CD4-positive, alpha-beta T cell (primary cell): ENCODE results near the gene FBXO36. TPM values are rescaled to one million over a fixed set of nuclear protein-coding genes. Genes with fewer than 3 reads are reported as not detected.

Experiments used
- ATAC-seq: fragments of 200-7000 bp; cut with Tn5 transposase; one replicate; pipeline ENCODE4 v1.10.0; 2022; ENCODE audit warnings: mild to moderate bottlenecking; ENCODE audit not compliant: poor library complexity
- CTCF ChIA-PET: fragments of 350-600 bp; sonication (Branson Sonifier 250); formaldehyde crosslinking; loops from one replicate; lab custom pipeline; 2021; ENCODE audit warnings: antibody characterized with exemption, inconsistent platforms; lab: Charles Lee
- POLR2A ChIA-PET: fragments of 350-600 bp; sonication (Branson Sonifier 250); formaldehyde crosslinking; loops from one replicate; lab custom pipeline; 2021; ENCODE audit warnings: antibody characterized with exemption, inconsistent platforms; lab: Charles Lee
- DNase-seq, 14 experiments: peaks; one replicate each; pipeline ENCODE4 v3.0.0-alpha.2; 2013 to 2020; ENCODE audit warnings: mixed read lengths in 2 of 14
- H3K27ac ChIP-seq, 2 donors: one replicate each; pipeline versions ENCODE4 v1.5.1 to v1.7.0; 2013; ENCODE audit warnings: low read length in 2 of 2, low read depth in 1 of 2, mild to moderate bottlenecking in 1 of 2
- H3K27me3 ChIP-seq, 2 experiments: 1 replicate in 1 of 2; 2 replicates in 1 of 2; pipeline versions ENCODE4 v1.6.1 to v1.7.0; 2013; ENCODE audit warnings: low read length in 2 of 2, control low read depth in 1 of 2, mild to moderate bottlenecking in 1 of 2, moderate library complexity in 1 of 2; ENCODE audit not compliant: insufficient read depth in 2 of 2, control insufficient read depth in 1 of 2
- H3K36me3 ChIP-seq: one replicate; pipeline ENCODE4 v1.6.1; 2013; ENCODE audit warnings: low read length, control low read depth; ENCODE audit not compliant: insufficient read depth
- H3K4me1 ChIP-seq: one replicate; pipeline ENCODE4 v1.6.1; 2013; ENCODE audit warnings: low read length, control low read depth; ENCODE audit not compliant: insufficient read depth
- H3K4me3 ChIP-seq: one replicate; pipeline ENCODE4 v1.5.1; 2013; ENCODE audit warnings: mild to moderate bottlenecking, low read length, moderate library complexity
- H3K9me3 ChIP-seq, 2 experiments: 1 replicate in 1 of 2; 2 replicates in 1 of 2; pipeline versions ENCODE4 v1.6.1 to v1.7.0; 2013; ENCODE audit warnings: low read length in 2 of 2, mild to moderate bottlenecking in 2 of 2, control low read depth in 1 of 2, moderate library complexity in 1 of 2; ENCODE audit not compliant: control insufficient read depth in 1 of 2, insufficient read depth in 1 of 2
- H3K27ac Mint-ChIP-seq: one replicate; pipeline ENCODE4 v1.8.0; 2020; ENCODE audit warnings: mixed read lengths
- H3K27me3 Mint-ChIP-seq: one replicate; pipeline ENCODE4 v1.8.0; 2021; ENCODE audit warnings: mixed read lengths
- H3K36me3 Mint-ChIP-seq: one replicate; pipeline ENCODE4 v1.8.0; 2021; ENCODE audit warnings: low read depth, mixed read lengths
- H3K4me1 Mint-ChIP-seq: one replicate; pipeline ENCODE4 v1.8.0; 2021; ENCODE audit warnings: low read depth, mixed read lengths
- H3K4me3 Mint-ChIP-seq: one replicate; pipeline ENCODE4 v1.8.0; 2020; ENCODE audit warnings: mild to moderate bottlenecking, mixed read lengths
- H3K9me3 Mint-ChIP-seq: one replicate; pipeline ENCODE4 v1.8.0; 2020; ENCODE audit warnings: mixed read lengths
- CTCF ChIP-seq: fragments of 200-600 bp; IDR thresholded peaks from one replicate; pipeline ENCODE4 v1.8.0; 2022; ENCODE audit warnings: antibody characterized with exemption, mild to moderate bottlenecking
- intact Hi-C, 2 experiments: fragments of 100-400 bp; cut with DNase I in 1 of 2; cut with micrococcal nuclease in 1 of 2; formaldehyde crosslinking; loops; one replicate each; pipeline versions ENCODE4 v1.15.1 to v1.9.0; 2023 to 2025; cut with DNase I, micrococcal nuclease
- total RNA-seq, 174 experiments: library from RNA in 2 of 174; stranded (reverse) in 2 of 174; gene quantifications; one replicate each; pipeline ENCODE4 v1.2.3 and lab custom pipeline; 2021 to 2026

FBXO36 gene
- total RNA-seq, 2 experiments from 2014 or later, result 0.52 to 0.84 TPM

DNA sequence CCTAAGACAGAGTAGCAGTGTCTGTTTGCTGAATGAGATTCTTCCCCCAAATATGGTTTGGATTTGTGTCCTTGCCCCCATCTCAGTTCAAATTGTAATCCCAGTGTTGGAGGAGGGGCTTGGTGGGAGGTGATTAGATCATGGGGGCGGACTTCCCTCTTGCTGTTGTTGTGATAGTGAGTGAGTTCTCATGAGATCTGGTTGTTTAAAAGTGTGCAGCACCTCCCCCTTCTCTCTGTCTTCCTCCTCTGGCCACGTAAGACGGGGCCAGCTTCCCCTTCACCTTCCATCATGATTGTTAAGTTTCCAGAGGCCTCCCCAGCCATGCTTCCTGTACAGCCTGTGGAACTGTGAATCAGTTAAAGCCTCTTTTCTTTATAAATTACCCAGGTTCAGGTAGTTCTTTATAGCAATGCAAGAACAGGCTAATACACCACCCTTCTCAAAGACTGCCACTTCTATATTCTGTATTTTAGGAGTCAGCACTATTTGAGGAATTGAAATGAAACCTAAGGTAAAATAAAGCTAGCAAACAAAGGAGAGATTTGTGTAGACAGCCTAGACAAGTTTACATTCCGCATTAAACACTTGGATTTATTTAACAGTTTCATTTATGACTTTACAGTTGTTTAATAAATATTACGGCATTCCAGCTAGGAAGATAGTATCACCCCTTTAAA is 21.6 kb downstream of the FBXO36 start:
- ChIA-PET CTCF (no interaction called here), POLR2A (no interaction called here)
- H3K4me1 Mint-ChIP-seq, result no peaks in the 10 kb centered on the region
- no peaks in the 10 kb centered on the region for H3K9me3 ChIP-seq
- DNase-seq (no peak), ATAC-seq (no peak)
- no peak overlapping the region for H3K4me3 ChIP-seq
- no peak overlapping the region for H3K27ac ChIP-seq
- H3K27me3 Mint-ChIP-seq, result no peaks in the 10 kb centered on the region
- no peaks in the 10 kb centered on the region for H3K4me1 ChIP-seq
- intact Hi-C loops, result no loop called here
- H3K36me3 ChIP-seq, result no peaks in the 10 kb centered on the region
- no peaks in the 10 kb centered on the region for H3K9me3 Mint-ChIP-seq
- H3K36me3 Mint-ChIP-seq, result no peaks in the 10 kb centered on the region
- no peak for TF ChIP-seq CTCF
- H3K27me3 ChIP-seq, result no peaks in the 10 kb centered on the region
- no peak overlapping the region for H3K27ac Mint-ChIP-seq
- no peak overlapping the region for H3K4me3 Mint-ChIP-seq

DNA sequence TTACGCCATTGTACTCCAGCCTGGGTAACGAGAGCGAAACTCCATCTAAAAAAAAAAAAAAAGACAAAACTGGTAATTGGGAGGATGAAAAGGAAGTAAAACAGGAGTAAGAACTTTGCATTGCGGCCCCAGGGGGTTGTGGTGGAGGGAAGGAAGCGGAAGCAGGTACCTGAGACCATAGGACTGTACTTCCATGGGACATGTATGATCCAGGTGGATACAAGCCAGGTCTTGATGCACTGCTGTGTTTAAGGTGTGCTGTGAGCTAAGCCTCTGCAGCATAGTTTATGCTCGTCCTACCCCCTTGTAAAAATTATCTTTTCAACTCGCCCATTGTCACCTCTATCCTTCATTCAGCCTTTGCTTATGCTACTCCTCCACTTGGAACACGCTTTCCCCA is 23.7 kb downstream of the FBXO36 start:
- no peak overlapping the region for H3K27ac ChIP-seq
- Mint-ChIP-seq H3K27ac (no peak overlapping the region), H3K9me3 (no peaks in the 10 kb centered on the region), H3K27me3 (no peaks in the 10 kb centered on the region), H3K4me3 (no peak overlapping the region), H3K36me3 (no peaks in the 10 kb centered on the region), H3K4me1 (no peaks in the 10 kb centered on the region)
- DNase-seq (no peak), ATAC-seq (no peak)
- no peaks in the 10 kb centered on the region for H3K27me3 ChIP-seq
- H3K4me3 ChIP-seq, result no peak overlapping the region
- intact Hi-C loops, result no loop called here
- TF ChIP-seq CTCF, result no peak
- CTCF ChIA-PET, result no interaction called here
- H3K4me1 ChIP-seq, result no peaks in the 10 kb centered on the region
- H3K36me3 ChIP-seq, result no peaks in the 10 kb centered on the region
- no peaks in the 10 kb centered on the region for H3K9me3 ChIP-seq
- POLR2A ChIA-PET, result no interaction called here

DNA sequence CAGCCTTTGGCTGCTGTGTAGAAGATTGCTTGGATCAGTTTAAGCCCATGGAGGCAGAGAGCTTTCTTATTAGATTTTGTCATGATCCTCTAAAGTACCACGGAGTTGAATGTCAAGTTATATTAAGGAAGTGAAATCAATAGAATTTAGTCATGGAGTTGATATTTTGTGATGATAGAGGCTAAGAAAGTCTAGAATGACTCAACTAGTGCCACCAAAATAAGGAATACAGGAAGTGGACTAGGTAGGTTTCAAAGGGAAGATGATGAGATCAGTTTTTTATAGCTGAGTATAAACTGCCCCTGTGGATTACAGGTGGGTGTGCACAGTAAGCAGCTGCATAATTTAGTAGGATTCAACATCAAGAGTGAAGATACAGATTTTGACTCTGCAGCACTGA is 25.2 kb downstream of the FBXO36 start:
- DNase-seq (no peak), ATAC-seq (no peak)
- no peak overlapping the region for H3K27ac Mint-ChIP-seq
- Histone ChIP-seq H3K36me3 (no peaks in the 10 kb centered on the region), H3K9me3 (no peaks in the 10 kb centered on the region), H3K27me3 (no peaks in the 10 kb centered on the region), H3K4me1 (no peaks in the 10 kb centered on the region), H3K27ac (no peak overlapping the region), H3K4me3 (no peak overlapping the region)
- CTCF ChIA-PET, result no interaction called here
- POLR2A ChIA-PET, result no interaction called here
- no peaks in the 10 kb centered on the region for H3K36me3 Mint-ChIP-seq
- intact Hi-C loops, result no loop called here
- no peak for TF ChIP-seq CTCF
- H3K27me3 Mint-ChIP-seq, result no peaks in the 10 kb centered on the region
- H3K4me3 Mint-ChIP-seq, result no peak overlapping the region
- no peaks in the 10 kb centered on the region for H3K4me1 Mint-ChIP-seq
- no peaks in the 10 kb centered on the region for H3K9me3 Mint-ChIP-seq
